ENCODE data around the gene CNST. TPM values are rescaled to one million over a fixed set of nuclear protein-coding genes. Genes with fewer than 3 reads are reported as not detected.
"Not testable (repeated sequence)": the region's sequence is repeated elsewhere in the genome, so short reads cannot be mapped to it uniquely, and the experiment has no call there.

The CNST gene
- total RNA-seq, 6 experiments from 2014 or later, result 9.8 to 21.7 (median 14.6) TPM

- peak overlapping the region in 1 of 3 donors; percentile 64 for H3K27ac ChIP-seq
- intact Hi-C loops (cut with DNase I), result no loop called here
- no peak for DNase-seq
- H3K9me3 ChIP-seq, result no peaks in the 10 kb centered on the region
- ATAC-seq, result peak in 3 of 4 donors; percentile 54 to 74 (median 68)
- no peak overlapping the region for H3K4me3 ChIP-seq
- TF ChIP-seq CTCF (IDR thresholded peaks at IDR 0.05) (no peak), POLR2A (IDR thresholded peaks at IDR 0.05) (no peak)
- H3K36me3 ChIP-seq, result peaks cover 0 to 30% (median 15%) of the 10 kb centered on the region in 4 donors
- 32% methylated on average over 5 of the region's 6 CpGs for WGBS (ENCODE audit: insufficient coverage, low coverage, low lambda C conversion rate, missing lambda C conversion rate)
- peaks cover 0 to 43% (median 2%) of the 10 kb centered on the region in 4 donors for H3K4me1 ChIP-seq
- H3K27me3 ChIP-seq, result no peaks in the 10 kb centered on the region
Measured at GRCh38 chr1:246552110-246552509, 14.1 kb upstream of the CNST start.

GRCh38 chr1:246554201-246554600 is 12.1 kb upstream of the CNST start:
- Histone ChIP-seq H3K27me3 (no peaks in the 10 kb centered on the region), H3K4me1 (peaks cover 0 to 53% (median 10%) of the 10 kb centered on the region in 4 donors), H3K4me3 (no peak overlapping the region), H3K36me3 (peaks cover 0 to 27% (median 15%) of the 10 kb centered on the region in 4 donors), H3K9me3 (no peaks in the 10 kb centered on the region), H3K27ac (no peak overlapping the region)
- DNase-seq, result no peak
- intact Hi-C loops (cut with DNase I), result no loop called here
- WGBS (ENCODE audit: insufficient coverage, low coverage, low lambda C conversion rate, missing lambda C conversion rate), result 96% methylated on average over 16 of the region's 16 CpGs
- no peak for ATAC-seq
- TF ChIP-seq POLR2A (IDR thresholded peaks at IDR 0.05), result no peak
- no peak for TF ChIP-seq CTCF (IDR thresholded peaks at IDR 0.05)

- Histone ChIP-seq H3K27me3 (no peaks in the 10 kb centered on the region), H3K36me3 (peaks cover 0 to 26% (median 8%) of the 10 kb centered on the region in 4 donors), H3K27ac (peak overlapping the region in 1 of 3 donors; percentile 56), H3K4me3 (no peak overlapping the region), H3K9me3 (no peaks in the 10 kb centered on the region), H3K4me1 (peaks cover 0 to 25% (median 12%) of the 10 kb centered on the region in 4 donors)
- peak; percentile 58 to 82 (median 76) for ATAC-seq
- no peak for TF ChIP-seq POLR2A (IDR thresholded peaks at IDR 0.05)
- TF ChIP-seq CTCF (IDR thresholded peaks at IDR 0.05), result no peak
- DNase-seq, result peak; percentile 57 to 82 (median 72)
- WGBS (ENCODE audit: insufficient coverage, low coverage, low lambda C conversion rate, missing lambda C conversion rate), result 29% methylated on average over 2 of the region's 2 CpGs
- intact Hi-C loops (cut with DNase I), result no loop called here
Measured at GRCh38 chr1:246558041-246558440, 8.2 kb upstream of the CNST start.

GRCh38 chr1:246559310-246559709 is 6.9 kb upstream of the CNST start:
- no peak for DNase-seq
- Histone ChIP-seq H3K9me3 (no peaks in the 10 kb centered on the region), H3K27ac (peak overlapping the region in 2 of 3 donors; percentile 21 to 38), H3K36me3 (peaks cover 0 to 29% (median 8%) of the 10 kb centered on the region in 4 donors), H3K4me3 (no peak overlapping the region), H3K27me3 (no peaks in the 10 kb centered on the region), H3K4me1 (peaks cover 0 to 30% (median 13%) of the 10 kb centered on the region in 4 donors)
- WGBS (ENCODE audit: insufficient coverage, low coverage, low lambda C conversion rate, missing lambda C conversion rate), result 39% methylated on average over 4 of the region's 4 CpGs
- intact Hi-C loops (cut with DNase I), result no loop called here
- ATAC-seq, result peak; percentile 52 to 79 (median 73)
- TF ChIP-seq CTCF (IDR thresholded peaks at IDR 0.05) (no peak), POLR2A (IDR thresholded peaks at IDR 0.05) (no peak)

GRCh38 chr1:246560833-246561232 is 5.4 kb upstream of the CNST start:
- H3K4me3 ChIP-seq; H3K27ac ChIP-seq; H3K9me3 ChIP-seq; H3K27me3 ChIP-seq; intact Hi-C loops (cut with DNase I); ATAC-seq; DNase-seq: not testable (repeated sequence)
- WGBS (ENCODE audit: insufficient coverage, low coverage, low lambda C conversion rate, missing lambda C conversion rate), result 89% methylated on average over 10 of the region's 10 CpGs
- Histone ChIP-seq H3K4me1 (peaks cover 0 to 36% (median 17%) of the 10 kb centered on the region in 4 donors), H3K36me3 (peaks cover 0 to 23% (median 4%) of the 10 kb centered on the region in 4 donors)
